ENCODE data around the gene AMN1. TPM values are rescaled to one million over a fixed set of nuclear protein-coding genes. Genes with fewer than 3 reads are reported as not detected.

The AMN1 gene
- total RNA-seq, 1 experiment from 2014 or later, result 26.9 TPM

DNA sequence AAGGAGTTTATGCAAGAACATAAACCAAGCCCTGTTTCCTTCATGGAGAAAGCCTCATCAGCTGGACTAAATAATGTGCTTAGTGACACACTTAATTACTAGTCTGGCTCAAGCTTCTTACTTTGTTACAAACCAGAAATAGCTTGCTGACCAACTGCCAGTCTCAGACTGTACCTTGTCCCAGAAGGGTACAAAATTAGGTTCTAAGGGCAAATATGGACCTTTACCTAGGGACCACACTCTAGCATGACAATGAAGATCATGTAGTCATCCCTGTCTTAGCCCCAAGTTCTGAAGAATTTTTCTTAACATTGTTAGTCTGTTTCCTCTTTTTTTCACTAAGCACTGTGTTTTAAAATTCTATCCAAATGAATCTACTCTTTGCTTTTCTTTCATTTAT, 2.2 kb downstream of the AMN1 start:
- POLR2A ChIA-PET, result interaction anchor here (4.3 kb wide), 1 partner anchor 24 kb away, joined by 18 read pairs; no protein-coding TSS in a partner anchor
- CTCF ChIA-PET, result no interaction called here

DNA sequence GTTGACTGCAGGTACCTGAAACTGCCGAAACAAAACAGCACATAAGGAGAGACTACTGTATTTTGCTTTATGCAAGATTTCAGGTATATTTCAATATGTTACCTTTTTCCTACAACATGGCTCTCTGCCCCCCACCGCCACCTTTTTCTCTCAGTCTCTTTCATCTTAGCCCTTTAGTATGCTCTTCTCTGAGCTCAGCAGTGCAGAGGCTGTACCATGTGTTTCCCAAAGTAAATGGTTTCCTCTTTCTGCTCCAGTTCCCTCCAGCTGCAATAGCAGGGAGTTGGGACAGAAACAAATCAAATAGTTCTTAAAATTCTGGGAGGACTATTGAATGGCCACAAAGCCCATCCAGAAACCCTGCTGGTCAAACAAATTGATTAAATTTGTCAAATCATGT, 4.3 kb downstream of the AMN1 start:
- RAD21 ChIA-PET (ENCODE audit: low non-redundant PET in 1 of 2, low total read pairs in 2 of 2, uncharacterized antibody in 2 of 2, unreplicated experiment in 2 of 2), result no interaction called here
- Histone ChIP-seq H3K36me3 (ENCODE audit: control insufficient read depth in 1 of 2, insufficient read depth in 2 of 2, low read length in 2 of 2) (no peaks in the 10 kb centered on the region), H3K9me2 (ENCODE audit: insufficient read depth) (no peaks in the 10 kb centered on the region), H3K79me2 (ENCODE audit: insufficient read depth, low read length) (peaks cover 35% of the 10 kb centered on the region), H4K20me1 (ENCODE audit: insufficient read depth) (no peaks in the 10 kb centered on the region), H3K9me3 (ENCODE audit: control insufficient read depth in 1 of 2, insufficient read depth in 1 of 2, low read depth in 1 of 2, low read length in 2 of 2) (peaks cover 0 to 2% of the 10 kb centered on the region in 2 experiments; a peak in 1 of 4 replicates), H3K27ac (ENCODE audit: low read depth, low read length) (no peak overlapping the region), H3K9ac (ENCODE audit: low read length) (no peak overlapping the region), H3K4me2 (ENCODE audit: low read length) (no peak overlapping the region), H2AFZ (ENCODE audit: low read depth, low read length, poor library complexity, severe bottlenecking) (no peak overlapping the region), H3K27me3 (ENCODE audit: insufficient read depth, low read length) (no peaks in the 10 kb centered on the region), H3K4me1 (ENCODE audit: control insufficient read depth in 1 of 2, insufficient read depth in 2 of 2, low read length in 2 of 2) (peaks cover 9 to 29% of the 10 kb centered on the region in 2 experiments; a peak in 3 of 4 replicates), H3K4me3 (replicated peaks in 1 of 2; ENCODE audit: low read depth in 1 of 2, low read length in 2 of 2) (no peak overlapping the region)
- no peak for ATAC-seq
- BruUV-seq (replicated peaks), result no TSS peak
- POLR2A ChIA-PET, result no interaction called here
- intact Hi-C loops (cut with micrococcal nuclease), result no loop called here
- DNase-seq (ENCODE audit: low read depth, low spot score), result no peak
- TF ChIP-seq ZFX (IDR thresholded peaks at IDR 0.05), result no peak
- no peak for TF ChIP-seq JUND (IDR thresholded peaks at IDR 0.05)
- TF ChIP-seq ZNF274 (IDR thresholded peaks at IDR 0.05; ENCODE audit: low read depth, low read length), result no peak
- TF ChIP-seq EGR1 (IDR thresholded peaks at IDR 0.05; ENCODE audit: low read depth), result no peak
- TF ChIP-seq SIN3A (IDR thresholded peaks at IDR 0.05; ENCODE audit: low read depth), result no peak
- TF ChIP-seq ELF1 (IDR thresholded peaks at IDR 0.05; ENCODE audit: borderline replicate concordance, low read depth), result no peak
- TF ChIP-seq, protein P1, sequence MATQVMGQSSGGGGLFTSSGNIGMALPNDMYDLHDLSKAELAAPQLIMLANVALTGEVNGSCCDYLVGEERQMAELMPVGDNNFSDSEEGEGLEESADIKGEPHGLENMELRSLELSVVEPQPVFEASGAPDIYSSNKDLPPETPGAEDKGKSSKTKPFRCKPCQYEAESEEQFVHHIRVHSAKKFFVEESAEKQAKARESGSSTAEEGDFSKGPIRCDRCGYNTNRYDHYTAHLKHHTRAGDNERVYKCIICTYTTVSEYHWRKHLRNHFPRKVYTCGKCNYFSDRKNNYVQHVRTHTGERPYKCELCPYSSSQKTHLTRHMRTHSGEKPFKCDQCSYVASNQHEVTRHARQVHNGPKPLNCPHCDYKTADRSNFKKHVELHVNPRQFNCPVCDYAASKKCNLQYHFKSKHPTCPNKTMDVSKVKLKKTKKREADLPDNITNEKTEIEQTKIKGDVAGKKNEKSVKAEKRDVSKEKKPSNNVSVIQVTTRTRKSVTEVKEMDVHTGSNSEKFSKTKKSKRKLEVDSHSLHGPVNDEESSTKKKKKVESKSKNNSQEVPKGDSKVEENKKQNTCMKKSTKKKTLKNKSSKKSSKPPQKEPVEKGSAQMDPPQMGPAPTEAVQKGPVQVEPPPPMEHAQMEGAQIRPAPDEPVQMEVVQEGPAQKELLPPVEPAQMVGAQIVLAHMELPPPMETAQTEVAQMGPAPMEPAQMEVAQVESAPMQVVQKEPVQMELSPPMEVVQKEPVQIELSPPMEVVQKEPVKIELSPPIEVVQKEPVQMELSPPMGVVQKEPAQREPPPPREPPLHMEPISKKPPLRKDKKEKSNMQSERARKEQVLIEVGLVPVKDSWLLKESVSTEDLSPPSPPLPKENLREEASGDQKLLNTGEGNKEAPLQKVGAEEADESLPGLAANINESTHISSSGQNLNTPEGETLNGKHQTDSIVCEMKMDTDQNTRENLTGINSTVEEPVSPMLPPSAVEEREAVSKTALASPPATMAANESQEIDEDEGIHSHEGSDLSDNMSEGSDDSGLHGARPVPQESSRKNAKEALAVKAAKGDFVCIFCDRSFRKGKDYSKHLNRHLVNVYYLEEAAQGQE (IDR thresholded peaks at IDR 0.05; ENCODE audit: low read depth), result no peak
- TF ChIP-seq, protein P2, sequence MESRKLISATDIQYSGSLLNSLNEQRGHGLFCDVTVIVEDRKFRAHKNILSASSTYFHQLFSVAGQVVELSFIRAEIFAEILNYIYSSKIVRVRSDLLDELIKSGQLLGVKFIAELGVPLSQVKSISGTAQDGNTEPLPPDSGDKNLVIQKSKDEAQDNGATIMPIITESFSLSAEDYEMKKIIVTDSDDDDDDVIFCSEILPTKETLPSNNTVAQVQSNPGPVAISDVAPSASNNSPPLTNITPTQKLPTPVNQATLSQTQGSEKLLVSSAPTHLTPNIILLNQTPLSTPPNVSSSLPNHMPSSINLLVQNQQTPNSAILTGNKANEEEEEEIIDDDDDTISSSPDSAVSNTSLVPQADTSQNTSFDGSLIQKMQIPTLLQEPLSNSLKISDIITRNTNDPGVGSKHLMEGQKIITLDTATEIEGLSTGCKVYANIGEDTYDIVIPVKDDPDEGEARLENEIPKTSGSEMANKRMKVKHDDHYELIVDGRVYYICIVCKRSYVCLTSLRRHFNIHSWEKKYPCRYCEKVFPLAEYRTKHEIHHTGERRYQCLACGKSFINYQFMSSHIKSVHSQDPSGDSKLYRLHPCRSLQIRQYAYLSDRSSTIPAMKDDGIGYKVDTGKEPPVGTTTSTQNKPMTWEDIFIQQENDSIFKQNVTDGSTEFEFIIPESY (IDR thresholded peaks at IDR 0.05; ENCODE audit: extremely low read depth, insufficient replicate concordance, low read length), result no peak
- no peak for TF ChIP-seq SRF (IDR thresholded peaks at IDR 0.05; ENCODE audit: low read depth)
- TF ChIP-seq CEBPB (IDR thresholded peaks at IDR 0.05; ENCODE audit: low read depth), result no peak
- TF ChIP-seq TCF7L2 (IDR thresholded peaks at IDR 0.05; ENCODE audit: borderline replicate concordance, extremely low read depth, insufficient read depth, insufficient read length), result no peak
- no peak for TF ChIP-seq SP1 (IDR thresholded peaks at IDR 0.05; ENCODE audit: low read depth)
- no peak for TF ChIP-seq EZH2phosphoT487 (IDR thresholded peaks at IDR 0.05; ENCODE audit: borderline replicate concordance)
- TF ChIP-seq POLR2AphosphoS5 (IDR thresholded peaks at IDR 0.05; ENCODE audit: low read depth, low read length), result no peak
- CTCF ChIA-PET, result no interaction called here

More for the DNA sequence above, 2.2 kb downstream of the AMN1 start:
- Histone ChIP-seq H3K4me1 (ENCODE audit: control insufficient read depth in 1 of 2, insufficient read depth in 2 of 2, low read length in 2 of 2) (peaks cover 25 to 46% of the 10 kb centered on the region in 2 experiments), H3K36me3 (ENCODE audit: control insufficient read depth in 1 of 2, insufficient read depth in 2 of 2, low read length in 2 of 2) (no peaks in the 10 kb centered on the region), H3K9ac (ENCODE audit: low read length) (no peak overlapping the region), H3K4me3 (replicated peaks in 1 of 2; ENCODE audit: low read depth in 1 of 2, low read length in 2 of 2) (no peak overlapping the region), H3K9me3 (ENCODE audit: control insufficient read depth in 1 of 2, insufficient read depth in 1 of 2, low read depth in 1 of 2, low read length in 2 of 2) (peaks cover 0 to 9% of the 10 kb centered on the region in 2 experiments; a peak in 1 of 4 replicates), H3K27ac (ENCODE audit: low read depth, low read length) (no peak overlapping the region), H3K4me2 (ENCODE audit: low read length) (no peak overlapping the region), H3K79me2 (ENCODE audit: insufficient read depth, low read length) (peaks cover 29% of the 10 kb centered on the region), H3K27me3 (ENCODE audit: insufficient read depth, low read length) (no peaks in the 10 kb centered on the region), H3K9me2 (ENCODE audit: insufficient read depth) (no peaks in the 10 kb centered on the region), H4K20me1 (ENCODE audit: insufficient read depth) (no peaks in the 10 kb centered on the region), H2AFZ (ENCODE audit: low read depth, low read length, poor library complexity, severe bottlenecking) (no peak overlapping the region)
- intact Hi-C loops (cut with micrococcal nuclease), result no loop called here
- BruUV-seq (replicated peaks), result no TSS peak
- RAD21 ChIA-PET (ENCODE audit: low non-redundant PET in 1 of 2, low total read pairs in 2 of 2, uncharacterized antibody in 2 of 2, unreplicated experiment in 2 of 2), result interaction anchor here in 1 of 2 experiments (0.6 kb wide), 1 partner anchor 324 kb away, joined by 3 read pairs; no protein-coding TSS in a partner anchor
- no peak for TF ChIP-seq EGR1 (IDR thresholded peaks at IDR 0.05; ENCODE audit: low read depth)
- TF ChIP-seq YY1 (IDR thresholded peaks at IDR 0.05; ENCODE audit: extremely low read depth, insufficient replicate concordance, low read depth, low read length), result no peak
- TF ChIP-seq ZFX (IDR thresholded peaks at IDR 0.05), result no peak
- TF ChIP-seq, protein P3, sequence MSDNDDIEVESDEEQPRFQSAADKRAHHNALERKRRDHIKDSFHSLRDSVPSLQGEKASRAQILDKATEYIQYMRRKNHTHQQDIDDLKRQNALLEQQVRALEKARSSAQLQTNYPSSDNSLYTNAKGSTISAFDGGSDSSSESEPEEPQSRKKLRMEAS (IDR thresholded peaks at IDR 0.05), result no peak
- no peak for TF ChIP-seq TCF7L2 (IDR thresholded peaks at IDR 0.05; ENCODE audit: borderline replicate concordance, extremely low read depth, insufficient read depth, insufficient read length)
- no peak for ATAC-seq
- no peak for DNase-seq (ENCODE audit: low read depth, low spot score)
